ENCODE data around the gene RAD51AP2.

RAD51AP2 gene

DNA sequence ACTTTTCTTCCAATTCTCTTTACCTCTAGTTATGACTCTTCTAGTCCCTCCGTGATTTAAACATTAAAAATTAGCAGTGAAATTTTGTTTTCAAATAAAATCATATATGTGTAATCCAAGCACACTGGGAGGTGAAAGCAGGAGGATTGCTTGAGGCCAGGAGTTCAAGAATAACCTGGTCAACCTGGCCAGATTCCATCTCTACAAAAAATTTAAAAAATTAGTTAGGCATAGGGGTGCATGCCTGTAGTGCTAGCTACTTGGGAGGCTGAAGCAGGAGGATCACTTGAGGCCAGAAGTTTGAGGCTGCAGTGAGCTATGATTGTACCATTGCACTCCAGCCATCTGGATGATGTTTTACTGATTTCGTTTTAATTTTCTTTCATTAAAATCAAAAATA lies 15.3 kb upstream of the RAD51AP2 start:
- no peaks in the 10 kb centered on the region for H3K36me3 ChIP-seq (ENCODE audit: insufficient read depth)
- no peak overlapping the region for H3K9ac ChIP-seq
- H2AFZ ChIP-seq (ENCODE audit: low read depth), result no peak overlapping the region

DNA sequence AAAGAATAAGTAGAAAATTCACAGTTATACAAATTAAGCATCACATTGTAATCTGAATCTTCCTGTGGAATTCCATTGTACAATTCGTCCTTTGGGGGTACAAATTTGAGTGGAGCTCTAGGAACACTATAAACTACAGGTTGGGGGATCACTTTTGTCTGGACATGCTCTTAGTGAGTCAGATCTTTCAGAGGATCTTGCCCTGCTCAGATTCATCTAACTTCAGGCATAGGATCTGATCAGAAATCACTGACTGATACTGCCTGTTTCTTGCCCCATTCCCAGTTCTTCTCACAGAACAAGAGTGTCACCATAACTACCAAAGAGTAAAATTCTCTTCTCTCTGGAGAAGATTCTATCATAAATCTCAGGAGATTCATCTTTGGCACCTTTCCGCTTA lies 11.5 kb upstream of the RAD51AP2 start:
- Histone ChIP-seq H3K9ac (no peak overlapping the region), H3K4me3 (IDR thresholded peaks at IDR 0.05; ENCODE audit: insufficient read depth, low read depth, low read length) (no peak overlapping the region), H3K27me3 (ENCODE audit: insufficient read depth, low read depth) (no peaks in the 10 kb centered on the region), H3K36me3 (ENCODE audit: insufficient read depth) (no peaks in the 10 kb centered on the region), H3K4me1 (ENCODE audit: low read depth, poor library complexity, severe bottlenecking) (no peaks in the 10 kb centered on the region), H3K4me2 (no peak overlapping the region), H4K20me1 (ENCODE audit: insufficient read depth) (no peaks in the 10 kb centered on the region), H2AFZ (ENCODE audit: low read depth) (no peak overlapping the region), H3K79me2 (ENCODE audit: insufficient read depth, low read depth) (no peaks in the 10 kb centered on the region), H3K27ac (no peak overlapping the region)
- TF ChIP-seq, protein P1, sequence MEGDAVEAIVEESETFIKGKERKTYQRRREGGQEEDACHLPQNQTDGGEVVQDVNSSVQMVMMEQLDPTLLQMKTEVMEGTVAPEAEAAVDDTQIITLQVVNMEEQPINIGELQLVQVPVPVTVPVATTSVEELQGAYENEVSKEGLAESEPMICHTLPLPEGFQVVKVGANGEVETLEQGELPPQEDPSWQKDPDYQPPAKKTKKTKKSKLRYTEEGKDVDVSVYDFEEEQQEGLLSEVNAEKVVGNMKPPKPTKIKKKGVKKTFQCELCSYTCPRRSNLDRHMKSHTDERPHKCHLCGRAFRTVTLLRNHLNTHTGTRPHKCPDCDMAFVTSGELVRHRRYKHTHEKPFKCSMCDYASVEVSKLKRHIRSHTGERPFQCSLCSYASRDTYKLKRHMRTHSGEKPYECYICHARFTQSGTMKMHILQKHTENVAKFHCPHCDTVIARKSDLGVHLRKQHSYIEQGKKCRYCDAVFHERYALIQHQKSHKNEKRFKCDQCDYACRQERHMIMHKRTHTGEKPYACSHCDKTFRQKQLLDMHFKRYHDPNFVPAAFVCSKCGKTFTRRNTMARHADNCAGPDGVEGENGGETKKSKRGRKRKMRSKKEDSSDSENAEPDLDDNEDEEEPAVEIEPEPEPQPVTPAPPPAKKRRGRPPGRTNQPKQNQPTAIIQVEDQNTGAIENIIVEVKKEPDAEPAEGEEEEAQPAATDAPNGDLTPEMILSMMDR (conservative IDR thresholded peaks at IDR 0.05; ENCODE audit: low read depth, low read length), result no peak

More for the DNA sequence above, 15.3 kb upstream of the RAD51AP2 start:
- Histone ChIP-seq H3K27ac (no peak overlapping the region), H3K79me2 (ENCODE audit: insufficient read depth, low read depth) (no peaks in the 10 kb centered on the region), H3K4me3 (IDR thresholded peaks at IDR 0.05; ENCODE audit: insufficient read depth, low read depth, low read length) (no peak overlapping the region), H4K20me1 (ENCODE audit: insufficient read depth) (no peaks in the 10 kb centered on the region), H3K27me3 (ENCODE audit: insufficient read depth, low read depth) (no peaks in the 10 kb centered on the region), H3K4me1 (ENCODE audit: low read depth, poor library complexity, severe bottlenecking) (peaks cover 6% of the 10 kb centered on the region), H3K4me2 (no peak overlapping the region)
- TF ChIP-seq, protein P1 (conservative IDR thresholded peaks at IDR 0.05; ENCODE audit: low read depth, low read length), result no peak

DNA sequence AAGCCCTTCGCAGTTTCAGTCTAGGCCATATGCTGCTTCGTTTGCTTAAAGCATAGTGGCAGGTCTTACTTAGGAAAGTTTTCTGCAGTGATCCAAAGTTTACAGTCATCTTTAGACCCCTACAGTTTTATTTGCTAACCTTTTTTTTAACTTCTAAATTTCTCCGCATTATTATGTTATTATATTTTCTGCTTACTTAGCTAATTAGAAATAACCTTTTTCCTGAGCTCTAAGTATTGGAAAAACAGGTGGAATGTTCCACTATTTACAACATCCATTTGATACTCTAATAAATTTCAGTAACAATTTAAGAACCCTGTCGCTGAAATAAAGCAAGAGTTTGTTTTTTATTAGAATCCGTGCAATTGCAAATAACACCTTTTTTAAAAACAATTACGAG lies 4.1 kb upstream of the RAD51AP2 start:
- H3K4me3 ChIP-seq (IDR thresholded peaks at IDR 0.05; ENCODE audit: insufficient read depth, low read depth, low read length), result no peak overlapping the region

DNA sequence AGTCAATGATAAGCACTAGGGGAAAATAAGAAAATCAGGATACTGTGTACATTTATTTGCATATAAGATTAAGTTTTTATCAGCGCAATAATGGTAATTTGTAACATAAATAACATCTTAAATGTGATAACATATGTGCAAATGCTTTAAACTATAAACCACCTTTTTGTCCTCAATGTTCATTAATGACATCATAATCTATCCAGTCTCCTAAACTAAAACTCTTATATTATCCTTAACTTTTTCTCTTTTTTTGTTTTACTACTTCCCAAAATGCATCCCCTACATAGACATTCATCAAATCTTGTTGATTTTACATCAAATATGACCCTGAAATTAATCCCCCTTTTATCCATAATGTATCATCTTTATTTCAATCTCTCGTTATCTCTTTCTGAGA lies 3.4 kb upstream of the RAD51AP2 start:
- H3K4me3 ChIP-seq (IDR thresholded peaks at IDR 0.05; ENCODE audit: insufficient read depth, low read depth, low read length), result no peak overlapping the region
- H3K79me2 ChIP-seq (ENCODE audit: insufficient read depth, low read depth), result no peaks in the 10 kb centered on the region
- H3K4me1 ChIP-seq (ENCODE audit: low read depth, poor library complexity, severe bottlenecking), result peaks cover 12% of the 10 kb centered on the region
- H3K36me3 ChIP-seq (ENCODE audit: insufficient read depth), result no peaks in the 10 kb centered on the region
- H4K20me1 ChIP-seq (ENCODE audit: insufficient read depth), result no peaks in the 10 kb centered on the region
- H3K4me2 ChIP-seq, result no peak overlapping the region
- no peak overlapping the region for H2AFZ ChIP-seq (ENCODE audit: low read depth)
- TF ChIP-seq, protein P1 (conservative IDR thresholded peaks at IDR 0.05; ENCODE audit: low read depth, low read length), result no peak
- no peak overlapping the region for H3K9ac ChIP-seq
- H3K27ac ChIP-seq, result no peak overlapping the region
- no peaks in the 10 kb centered on the region for H3K27me3 ChIP-seq (ENCODE audit: insufficient read depth, low read depth)

More for the DNA sequence above, 4.1 kb upstream of the RAD51AP2 start:
- Histone ChIP-seq H2AFZ (ENCODE audit: low read depth) (no peak overlapping the region), H3K79me2 (ENCODE audit: insufficient read depth, low read depth) (no peaks in the 10 kb centered on the region), H3K4me2 (no peak overlapping the region), H3K27me3 (ENCODE audit: insufficient read depth, low read depth) (no peaks in the 10 kb centered on the region), H3K4me1 (ENCODE audit: low read depth, poor library complexity, severe bottlenecking) (peaks cover 12% of the 10 kb centered on the region), H3K27ac (no peak overlapping the region), H3K9ac (no peak overlapping the region), H3K36me3 (ENCODE audit: insufficient read depth) (no peaks in the 10 kb centered on the region), H4K20me1 (ENCODE audit: insufficient read depth) (no peaks in the 10 kb centered on the region)
- TF ChIP-seq, protein P1 (conservative IDR thresholded peaks at IDR 0.05; ENCODE audit: low read depth, low read length), result no peak
